ENCODE results near the gene GBGT1. TPM values are rescaled to one million over a fixed set of nuclear protein-coding genes. Genes with fewer than 3 reads are reported as not detected.

Gene GBGT1
- polyA plus RNA-seq, 1 of the 3 experiments (the other 2 are of a cell fraction) = 0.51 TPM

DNA sequence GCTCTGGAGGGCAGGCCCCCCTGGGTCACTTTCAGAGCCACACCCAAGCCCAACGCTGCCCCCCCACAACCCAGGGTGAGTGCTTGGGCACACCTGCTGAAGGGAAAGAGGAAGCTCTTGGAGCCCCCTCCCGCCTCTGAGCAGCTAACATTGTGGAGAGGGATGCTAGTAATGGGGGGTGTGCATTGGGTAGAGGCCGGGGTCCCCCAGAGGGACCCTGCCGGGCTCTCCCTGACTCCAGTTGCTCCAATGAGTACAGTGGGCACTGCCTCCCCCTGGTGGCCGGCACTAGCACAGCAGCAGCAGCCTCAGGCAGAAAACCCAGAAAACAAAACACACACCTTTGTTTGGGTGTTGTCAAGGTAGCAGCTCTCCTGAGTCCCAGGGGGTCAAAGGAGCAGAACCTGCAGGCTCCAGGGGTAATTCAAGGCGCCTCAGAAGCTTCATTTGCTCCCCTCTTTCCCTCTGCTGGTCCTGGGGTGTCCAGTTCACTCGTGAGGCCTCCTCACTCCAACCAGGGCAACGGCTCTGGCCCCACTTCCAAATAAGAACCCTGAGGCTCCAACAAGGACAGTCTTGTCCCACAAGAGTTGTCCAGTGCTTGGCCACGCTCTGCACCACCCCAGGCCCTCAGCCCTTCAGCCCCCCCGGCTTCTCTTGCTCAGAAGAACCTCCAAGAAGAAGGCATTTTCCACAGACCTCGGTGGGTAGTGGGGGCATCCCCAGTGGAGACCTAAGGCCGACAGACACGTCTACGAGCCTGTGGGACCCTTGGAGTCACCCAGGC, 16.1 kb downstream of the GBGT1 start (continued):
- TF ChIP-seq, protein P1, sequence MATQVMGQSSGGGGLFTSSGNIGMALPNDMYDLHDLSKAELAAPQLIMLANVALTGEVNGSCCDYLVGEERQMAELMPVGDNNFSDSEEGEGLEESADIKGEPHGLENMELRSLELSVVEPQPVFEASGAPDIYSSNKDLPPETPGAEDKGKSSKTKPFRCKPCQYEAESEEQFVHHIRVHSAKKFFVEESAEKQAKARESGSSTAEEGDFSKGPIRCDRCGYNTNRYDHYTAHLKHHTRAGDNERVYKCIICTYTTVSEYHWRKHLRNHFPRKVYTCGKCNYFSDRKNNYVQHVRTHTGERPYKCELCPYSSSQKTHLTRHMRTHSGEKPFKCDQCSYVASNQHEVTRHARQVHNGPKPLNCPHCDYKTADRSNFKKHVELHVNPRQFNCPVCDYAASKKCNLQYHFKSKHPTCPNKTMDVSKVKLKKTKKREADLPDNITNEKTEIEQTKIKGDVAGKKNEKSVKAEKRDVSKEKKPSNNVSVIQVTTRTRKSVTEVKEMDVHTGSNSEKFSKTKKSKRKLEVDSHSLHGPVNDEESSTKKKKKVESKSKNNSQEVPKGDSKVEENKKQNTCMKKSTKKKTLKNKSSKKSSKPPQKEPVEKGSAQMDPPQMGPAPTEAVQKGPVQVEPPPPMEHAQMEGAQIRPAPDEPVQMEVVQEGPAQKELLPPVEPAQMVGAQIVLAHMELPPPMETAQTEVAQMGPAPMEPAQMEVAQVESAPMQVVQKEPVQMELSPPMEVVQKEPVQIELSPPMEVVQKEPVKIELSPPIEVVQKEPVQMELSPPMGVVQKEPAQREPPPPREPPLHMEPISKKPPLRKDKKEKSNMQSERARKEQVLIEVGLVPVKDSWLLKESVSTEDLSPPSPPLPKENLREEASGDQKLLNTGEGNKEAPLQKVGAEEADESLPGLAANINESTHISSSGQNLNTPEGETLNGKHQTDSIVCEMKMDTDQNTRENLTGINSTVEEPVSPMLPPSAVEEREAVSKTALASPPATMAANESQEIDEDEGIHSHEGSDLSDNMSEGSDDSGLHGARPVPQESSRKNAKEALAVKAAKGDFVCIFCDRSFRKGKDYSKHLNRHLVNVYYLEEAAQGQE (IDR thresholded peaks at IDR 0.05; ENCODE audit: low read depth, low read length) = no peak
- no peak for TF ChIP-seq MEF2A (IDR thresholded peaks at IDR 0.05; ENCODE audit: borderline replicate concordance, low read depth)
- no peak for TF ChIP-seq ELF1 (IDR thresholded peaks at IDR 0.05)
- TF ChIP-seq CHD2 (IDR thresholded peaks at IDR 0.05; ENCODE audit: low read length, partially characterized antibody) = peak; percentile 17
- no peak for TF ChIP-seq RCOR1 (IDR thresholded peaks at IDR 0.05; ENCODE audit: low read length)
- TF ChIP-seq, protein P2, sequence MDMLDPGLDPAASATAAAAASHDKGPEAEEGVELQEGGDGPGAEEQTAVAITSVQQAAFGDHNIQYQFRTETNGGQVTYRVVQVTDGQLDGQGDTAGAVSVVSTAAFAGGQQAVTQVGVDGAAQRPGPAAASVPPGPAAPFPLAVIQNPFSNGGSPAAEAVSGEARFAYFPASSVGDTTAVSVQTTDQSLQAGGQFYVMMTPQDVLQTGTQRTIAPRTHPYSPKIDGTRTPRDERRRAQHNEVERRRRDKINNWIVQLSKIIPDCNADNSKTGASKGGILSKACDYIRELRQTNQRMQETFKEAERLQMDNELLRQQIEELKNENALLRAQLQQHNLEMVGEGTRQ (IDR thresholded peaks at IDR 0.05; ENCODE audit: borderline replicate concordance, low read depth, low read length) = no peak
- TF ChIP-seq FOXM1 (IDR thresholded peaks at IDR 0.05; ENCODE audit: low read depth) = no peak
- no peak for TF ChIP-seq RFX5 (IDR thresholded peaks at IDR 0.05; ENCODE audit: low read length)

DNA sequence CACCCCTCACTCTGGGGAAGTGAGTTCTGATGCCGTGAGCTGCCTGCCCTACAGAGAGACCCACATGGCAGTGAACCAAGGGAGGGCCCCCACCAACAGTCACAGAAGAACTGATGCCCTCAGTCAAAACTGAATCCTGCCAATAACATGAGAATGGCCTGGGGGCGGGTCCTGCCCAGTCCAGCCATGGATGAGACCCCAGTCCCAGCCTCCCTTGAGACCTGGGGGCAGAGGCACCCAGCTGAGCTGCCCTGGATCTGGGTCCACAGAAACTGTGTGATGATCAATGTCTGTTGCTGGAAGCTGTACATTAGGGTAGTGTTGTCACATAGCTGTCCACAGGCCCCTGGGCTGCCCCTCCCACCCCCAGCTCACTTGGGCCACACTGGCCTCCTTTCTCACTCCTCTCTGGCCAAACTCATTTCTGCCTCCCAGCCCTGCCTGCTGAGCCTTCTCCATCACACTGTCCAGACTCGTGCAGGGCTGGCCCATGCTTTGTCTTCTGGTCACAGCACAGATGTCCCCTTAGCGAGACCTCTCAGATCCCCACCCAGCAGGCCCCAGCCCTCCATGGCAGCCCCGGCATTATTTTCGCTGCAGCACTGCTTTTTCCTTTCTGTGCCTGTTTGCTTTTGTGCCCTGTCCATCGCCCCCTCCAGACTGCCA, 16.8 kb downstream of the GBGT1 start:
- peaks cover 9% of the 10 kb centered on the region for H3F3A ChIP-seq (replicated peaks; ENCODE audit: insufficient read depth)
- H3K79me2 ChIP-seq (ENCODE audit: insufficient read depth) = peaks cover 36% of the 10 kb centered on the region; the same call in 1 of the 2 replicates
- no peaks in the 10 kb centered on the region for H3K9me3 ChIP-seq
- DNase-seq = no peak
- peaks cover 0 to 2% of the 10 kb centered on the region in 2 experiments for H3K36me3 ChIP-seq (replicated peaks in 1 of 2; ENCODE audit: control insufficient read depth in 1 of 2, insufficient read depth in 2 of 2, low read length in 1 of 2)
- ChIA-PET CTCF (interaction anchor here (0.8 to 11.6 kb wide), 22 partner anchors 9 to 175 kb away, joined by 3 to 810 read pairs (median 8); partner anchors contain the start of genes CEL, GBGT1, GTF3C5 and RALGDS), POLR2A (interaction anchor here (1.0 to 2.3 kb wide), 3 partner anchors 24 to 124 kb away, joined by 3 to 5 read pairs (median 5); no protein-coding TSS in a partner anchor)
- H3K4me3 ChIP-seq (ENCODE audit: low read depth in 2 of 2, low read length in 1 of 2) = peak overlapping the region; percentile 76 to 81; a peak in 3 of 4 replicates
- peaks cover 0 to 45% of the 10 kb centered on the region in 2 experiments; a peak in 3 of 4 replicates for H3K4me1 ChIP-seq (ENCODE audit: control insufficient read depth in 1 of 2, insufficient read depth in 2 of 2, low read depth in 1 of 2, low read length in 1 of 2)
- H3K27me3 ChIP-seq (ENCODE audit: insufficient read depth) = no peaks in the 10 kb centered on the region
- peaks cover 45% of the 10 kb centered on the region for H4K20me1 ChIP-seq (ENCODE audit: insufficient read depth)
- H3K27ac ChIP-seq (ENCODE audit: low read depth in 2 of 2, low read length in 1 of 2) = no peak overlapping the region
- peak overlapping the region; percentile 99 for H3K4me2 ChIP-seq
- TF ChIP-seq MXI1 (IDR thresholded peaks at IDR 0.05; ENCODE audit: low read depth, low read length) = no peak
- no peak for TF ChIP-seq ELF1 (IDR thresholded peaks at IDR 0.05)
- no peak for TF ChIP-seq RAD21 (IDR thresholded peaks at IDR 0.05; ENCODE audit: low read length)
- TF ChIP-seq, protein P3, sequence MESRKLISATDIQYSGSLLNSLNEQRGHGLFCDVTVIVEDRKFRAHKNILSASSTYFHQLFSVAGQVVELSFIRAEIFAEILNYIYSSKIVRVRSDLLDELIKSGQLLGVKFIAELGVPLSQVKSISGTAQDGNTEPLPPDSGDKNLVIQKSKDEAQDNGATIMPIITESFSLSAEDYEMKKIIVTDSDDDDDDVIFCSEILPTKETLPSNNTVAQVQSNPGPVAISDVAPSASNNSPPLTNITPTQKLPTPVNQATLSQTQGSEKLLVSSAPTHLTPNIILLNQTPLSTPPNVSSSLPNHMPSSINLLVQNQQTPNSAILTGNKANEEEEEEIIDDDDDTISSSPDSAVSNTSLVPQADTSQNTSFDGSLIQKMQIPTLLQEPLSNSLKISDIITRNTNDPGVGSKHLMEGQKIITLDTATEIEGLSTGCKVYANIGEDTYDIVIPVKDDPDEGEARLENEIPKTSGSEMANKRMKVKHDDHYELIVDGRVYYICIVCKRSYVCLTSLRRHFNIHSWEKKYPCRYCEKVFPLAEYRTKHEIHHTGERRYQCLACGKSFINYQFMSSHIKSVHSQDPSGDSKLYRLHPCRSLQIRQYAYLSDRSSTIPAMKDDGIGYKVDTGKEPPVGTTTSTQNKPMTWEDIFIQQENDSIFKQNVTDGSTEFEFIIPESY (IDR thresholded peaks at IDR 0.05; ENCODE audit: borderline replicate concordance, low read depth) = no peak
- TF ChIP-seq, protein P4, sequence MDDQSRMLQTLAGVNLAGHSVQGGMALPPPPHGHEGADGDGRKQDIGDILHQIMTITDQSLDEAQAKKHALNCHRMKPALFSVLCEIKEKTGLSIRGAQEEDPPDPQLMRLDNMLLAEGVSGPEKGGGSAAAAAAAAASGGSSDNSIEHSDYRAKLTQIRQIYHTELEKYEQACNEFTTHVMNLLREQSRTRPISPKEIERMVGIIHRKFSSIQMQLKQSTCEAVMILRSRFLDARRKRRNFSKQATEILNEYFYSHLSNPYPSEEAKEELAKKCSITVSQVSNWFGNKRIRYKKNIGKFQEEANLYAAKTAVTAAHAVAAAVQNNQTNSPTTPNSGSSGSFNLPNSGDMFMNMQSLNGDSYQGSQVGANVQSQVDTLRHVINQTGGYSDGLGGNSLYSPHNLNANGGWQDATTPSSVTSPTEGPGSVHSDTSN (IDR thresholded peaks at IDR 0.05) = no peak
- TF ChIP-seq NRF1 (IDR thresholded peaks at IDR 0.05; ENCODE audit: low read depth, low read length) = no peak
- TF ChIP-seq TEAD4 (IDR thresholded peaks at IDR 0.05; ENCODE audit: borderline replicate concordance, insufficient read depth) = no peak
- TF ChIP-seq, protein P1 (IDR thresholded peaks at IDR 0.05; ENCODE audit: low read depth, low read length) = no peak
- no peak overlapping the region for H3K9ac ChIP-seq
- 61% methylated on average over 7 of the region's 7 CpGs for WGBS (ENCODE audit: low lambda C conversion rate)
- no peaks in the 10 kb centered on the region for H3K9me2 ChIP-seq
- no peak overlapping the region for H2AFZ ChIP-seq (ENCODE audit: low read depth)
